Activated T-helper 17 cell treated with anti-CD3 and anti-CD28 coated beads, Interleukin-2, amount 50 U/mL, for 72 hours (primary cell): ENCODE results near the gene ADCY10. TPM values are rescaled to one million over a fixed set of nuclear protein-coding genes. Genes with fewer than 3 reads are reported as not detected.
"Not testable (repeated sequence)": the region's sequence is repeated elsewhere in the genome, so short reads cannot be mapped to it uniquely, and the experiment has no call there.

Experiments used
- ATAC-seq: fragments of 150-1000 bp; cut with Tn5 transposase; replicated peaks from 2 replicates; pipeline ENCODE4 v1.10.0; 2021; ENCODE audit warnings: mild to moderate bottlenecking, moderate library complexity
- H3K27ac Mint-ChIP-seq: one replicate; pipeline ENCODE4 v1.8.0; 2022; ENCODE audit warnings: mixed read lengths
- H3K27me3 Mint-ChIP-seq: one replicate; pipeline ENCODE4 v1.8.0; 2022; ENCODE audit warnings: mixed read lengths
- H3K36me3 Mint-ChIP-seq: one replicate; pipeline ENCODE4 v1.8.0; 2022; ENCODE audit warnings: low read depth, mild to moderate bottlenecking, mixed read lengths
- H3K4me1 Mint-ChIP-seq: one replicate; pipeline ENCODE4 v1.8.0; 2022; ENCODE audit warnings: mixed read lengths
- H3K4me3 Mint-ChIP-seq: one replicate; pipeline ENCODE4 v1.8.0; 2022; ENCODE audit warnings: mild to moderate bottlenecking, mixed read lengths
- H3K9me3 Mint-ChIP-seq: one replicate; pipeline ENCODE4 v1.8.0; 2022; ENCODE audit warnings: mixed read lengths
- total RNA-seq, 2 donors: library from RNA; stranded (reverse); gene quantifications; one replicate each; pipeline ENCODE4 v1.2.3, GENCODE V29; 2022

Gene ADCY10
- total RNA-seq, 2 donors from 2014 or later = 0.13 to 0.98 TPM

DNA sequence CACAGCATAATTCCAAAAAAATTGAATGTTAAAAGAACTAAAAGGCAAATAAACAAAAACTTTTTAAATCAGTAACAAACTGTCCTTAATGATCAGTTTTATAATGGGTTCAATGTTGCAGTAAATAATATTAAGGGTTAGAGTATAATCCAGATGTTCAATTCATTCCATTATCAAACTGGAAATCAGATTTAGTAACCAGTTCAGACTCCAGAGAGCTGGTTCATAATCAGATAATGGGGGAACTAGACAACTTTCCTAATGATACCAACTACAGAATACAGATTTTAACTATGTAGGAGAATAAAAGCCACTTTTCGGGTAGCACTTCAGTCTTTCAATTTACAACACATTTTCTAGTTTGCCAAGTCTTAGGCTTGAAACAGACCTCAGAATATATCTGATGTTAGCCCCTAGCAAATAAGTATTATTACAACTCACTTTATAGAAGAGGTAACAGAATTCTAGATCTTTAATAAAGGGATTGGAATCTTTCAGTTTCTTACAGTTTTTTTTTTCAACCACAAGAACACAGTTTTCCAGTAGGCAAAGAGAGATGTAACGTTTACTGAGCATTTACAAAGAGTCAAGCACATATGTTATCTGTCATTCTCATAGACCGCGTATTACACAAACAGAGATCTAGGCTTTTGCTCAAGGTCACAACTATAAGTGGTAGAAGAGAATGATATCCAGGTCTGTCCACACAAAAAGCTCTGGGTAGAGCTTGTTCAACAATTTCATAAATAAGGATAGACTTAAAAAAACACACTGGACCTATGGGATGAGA lies 20.7 kb upstream of the ADCY10 start:
- Mint-ChIP-seq H3K27me3 (no peaks in the 10 kb centered on the region), H3K4me3 (peak overlapping the region; percentile 94), H3K9me3 (no peaks in the 10 kb centered on the region), H3K27ac (peak overlapping the region; percentile 92), H3K36me3 (peaks cover 30% of the 10 kb centered on the region), H3K4me1 (peaks cover 11% of the 10 kb centered on the region)
- no peak for ATAC-seq

DNA sequence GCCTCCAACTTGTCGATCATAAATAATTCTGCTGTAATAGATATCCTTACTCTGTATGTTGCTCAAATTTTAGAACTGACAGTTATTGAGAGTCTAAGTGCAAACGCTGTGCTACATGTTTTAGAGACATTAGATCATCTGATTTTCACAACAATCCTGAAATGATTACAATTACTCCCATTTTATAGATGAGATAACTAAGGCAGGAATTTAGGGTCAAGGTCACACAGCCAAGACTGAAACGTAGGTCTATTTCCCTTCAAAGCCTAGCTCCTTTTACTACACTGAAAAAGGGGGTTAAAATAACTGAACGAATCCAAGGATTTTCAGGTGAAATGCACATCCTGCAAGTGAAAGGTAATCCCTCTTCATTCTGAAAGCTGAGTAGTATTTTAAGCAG lies 19.9 kb upstream of the ADCY10 start:
- no peak for ATAC-seq
- Mint-ChIP-seq H3K4me1 (peaks cover 11% of the 10 kb centered on the region), H3K36me3 (peaks cover 30% of the 10 kb centered on the region), H3K4me3 (peak overlapping the region; percentile 94), H3K27ac (no peak overlapping the region), H3K27me3 (no peaks in the 10 kb centered on the region), H3K9me3 (no peaks in the 10 kb centered on the region)

DNA sequence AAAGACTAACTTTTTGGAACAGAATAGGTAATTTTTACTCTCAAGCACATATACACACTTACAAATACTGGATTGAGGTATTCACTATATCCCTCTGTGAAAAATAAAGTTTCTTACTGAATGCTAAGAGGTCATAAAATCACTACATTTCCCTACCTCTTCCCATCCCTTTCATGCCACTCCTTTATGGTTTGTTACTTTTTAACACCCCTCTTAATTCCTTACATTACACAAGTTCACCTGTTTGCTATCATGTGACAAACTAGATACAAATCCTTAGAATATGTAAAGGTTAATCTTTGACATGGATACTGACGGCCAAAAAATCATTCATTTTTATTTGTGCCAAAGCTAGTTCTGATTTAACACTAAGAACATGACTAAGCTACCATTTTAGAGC lies 15.8 kb upstream of the ADCY10 start:
- no peaks in the 10 kb centered on the region for H3K9me3 Mint-ChIP-seq
- H3K27ac Mint-ChIP-seq = no peak overlapping the region
- peaks cover under 1% of the 10 kb centered on the region for H3K36me3 Mint-ChIP-seq
- no peak for ATAC-seq
- H3K27me3 Mint-ChIP-seq = no peaks in the 10 kb centered on the region
- peaks cover 6% of the 10 kb centered on the region for H3K4me1 Mint-ChIP-seq
- H3K4me3 Mint-ChIP-seq = no peak overlapping the region

DNA sequence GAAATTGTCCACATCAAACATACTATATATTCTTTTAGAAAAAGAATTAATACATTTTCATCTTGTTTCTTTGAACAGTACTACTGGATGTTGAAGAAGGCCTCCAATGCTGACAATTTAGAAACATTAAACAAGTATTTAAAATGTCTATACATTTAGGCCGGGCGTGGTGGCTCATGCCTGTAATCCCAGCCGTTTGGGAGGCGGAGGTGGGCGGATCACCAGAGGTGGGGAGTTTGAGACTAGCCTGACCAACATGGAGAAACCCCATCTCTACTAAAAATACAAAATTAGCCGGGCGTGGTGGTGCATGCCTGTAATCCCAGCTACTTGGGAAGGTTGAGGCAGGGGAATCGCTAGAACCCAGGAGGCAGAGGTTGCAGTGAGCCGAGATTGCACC lies 15.0 kb upstream of the ADCY10 start:
- not testable (repeated sequence) for H3K27ac Mint-ChIP-seq, H3K27me3 Mint-ChIP-seq, H3K9me3 Mint-ChIP-seq, H3K4me1 Mint-ChIP-seq, H3K4me3 Mint-ChIP-seq, H3K36me3 Mint-ChIP-seq, ATAC-seq

DNA sequence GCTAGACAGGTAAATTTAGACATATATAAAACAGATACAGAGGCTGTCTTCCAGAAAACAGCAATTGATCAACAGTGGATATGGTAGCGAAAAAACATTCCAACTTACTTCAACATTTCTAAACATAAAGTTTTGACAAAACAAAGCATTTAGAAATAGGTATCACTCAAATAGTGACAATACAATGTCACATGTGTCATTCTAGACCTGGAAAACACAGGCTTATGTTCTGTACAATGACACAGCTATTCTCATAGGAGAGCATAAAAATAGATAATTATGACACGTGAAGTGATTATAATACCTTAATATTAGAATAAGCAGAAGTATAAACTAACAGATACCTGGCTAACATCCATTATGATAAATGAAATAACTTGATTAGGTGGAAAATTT lies 14.5 kb upstream of the ADCY10 start:
- Mint-ChIP-seq H3K36me3 (peaks cover 2% of the 10 kb centered on the region), H3K27me3 (no peaks in the 10 kb centered on the region), H3K4me3 (no peak overlapping the region), H3K9me3 (no peaks in the 10 kb centered on the region), H3K27ac (no peak overlapping the region), H3K4me1 (peaks cover under 1% of the 10 kb centered on the region)
- ATAC-seq = no peak

DNA sequence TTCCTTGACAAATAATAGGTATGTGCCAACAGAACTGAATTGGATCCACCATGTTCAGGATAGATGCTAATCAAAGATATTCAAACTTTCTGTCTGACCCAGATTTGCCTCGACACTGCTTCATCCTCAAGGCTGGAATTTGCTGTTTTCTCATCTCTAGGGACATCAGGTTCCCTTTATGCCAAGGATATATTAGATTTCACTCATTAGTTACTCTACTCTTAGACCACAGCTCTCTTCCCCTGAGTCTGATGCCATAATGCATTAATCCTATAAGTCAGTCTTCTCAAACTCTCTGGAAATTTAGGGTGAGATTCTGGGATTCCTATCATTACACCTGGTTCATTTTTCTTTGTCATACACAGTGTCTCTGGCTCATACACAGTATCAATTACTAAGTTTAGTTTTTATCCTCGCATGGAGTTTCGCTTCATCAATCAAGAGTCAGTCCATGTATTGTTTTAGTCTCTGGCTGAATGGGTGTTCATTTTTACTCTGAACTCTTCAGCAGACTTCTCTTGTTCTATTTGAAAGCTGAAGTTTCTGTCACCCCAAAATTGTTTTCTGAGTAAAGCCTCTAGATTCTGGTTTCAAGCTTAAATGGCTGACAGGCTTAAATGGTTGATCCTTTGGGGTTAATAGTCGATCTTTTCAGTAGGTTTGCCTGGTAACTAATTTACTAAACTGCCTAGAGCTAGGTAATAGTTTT lies 13.3 kb upstream of the ADCY10 start:
- Mint-ChIP-seq H3K4me3 (no peak overlapping the region), H3K27ac (no peak overlapping the region), H3K4me1 (peaks cover 4% of the 10 kb centered on the region), H3K9me3 (no peaks in the 10 kb centered on the region), H3K27me3 (no peaks in the 10 kb centered on the region), H3K36me3 (peaks cover 8% of the 10 kb centered on the region)
- no peak for ATAC-seq

DNA sequence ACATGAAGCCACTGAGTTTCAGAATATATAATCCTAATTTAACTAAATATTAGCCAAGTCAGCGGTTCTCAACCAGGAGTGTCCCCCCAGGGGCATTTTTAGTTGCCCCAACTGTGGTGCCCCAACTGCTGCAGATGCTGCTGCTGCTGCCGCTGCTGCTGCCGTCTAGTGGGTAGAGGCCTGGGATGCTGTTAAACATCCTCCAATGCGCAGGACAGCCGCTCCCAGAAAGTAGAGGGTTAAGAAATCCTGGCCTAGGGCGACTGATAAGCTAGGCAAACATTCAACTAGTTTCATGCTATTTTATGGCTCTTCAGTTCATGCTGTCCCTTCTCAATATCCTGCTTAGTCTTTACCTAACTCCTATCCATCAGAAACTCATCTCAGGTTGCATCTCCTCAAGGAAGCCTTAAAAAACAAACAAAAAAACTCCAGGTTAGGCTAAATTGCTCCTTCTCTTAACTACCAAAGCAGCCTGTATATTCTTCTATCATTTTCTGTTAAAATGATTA lies 12.6 kb upstream of the ADCY10 start:
- no peak for ATAC-seq
- no peak overlapping the region for H3K4me3 Mint-ChIP-seq
- peaks cover 8% of the 10 kb centered on the region for H3K36me3 Mint-ChIP-seq
- peaks cover 4% of the 10 kb centered on the region for H3K4me1 Mint-ChIP-seq
- no peaks in the 10 kb centered on the region for H3K9me3 Mint-ChIP-seq
- H3K27ac Mint-ChIP-seq = no peak overlapping the region
- H3K27me3 Mint-ChIP-seq = no peaks in the 10 kb centered on the region

DNA sequence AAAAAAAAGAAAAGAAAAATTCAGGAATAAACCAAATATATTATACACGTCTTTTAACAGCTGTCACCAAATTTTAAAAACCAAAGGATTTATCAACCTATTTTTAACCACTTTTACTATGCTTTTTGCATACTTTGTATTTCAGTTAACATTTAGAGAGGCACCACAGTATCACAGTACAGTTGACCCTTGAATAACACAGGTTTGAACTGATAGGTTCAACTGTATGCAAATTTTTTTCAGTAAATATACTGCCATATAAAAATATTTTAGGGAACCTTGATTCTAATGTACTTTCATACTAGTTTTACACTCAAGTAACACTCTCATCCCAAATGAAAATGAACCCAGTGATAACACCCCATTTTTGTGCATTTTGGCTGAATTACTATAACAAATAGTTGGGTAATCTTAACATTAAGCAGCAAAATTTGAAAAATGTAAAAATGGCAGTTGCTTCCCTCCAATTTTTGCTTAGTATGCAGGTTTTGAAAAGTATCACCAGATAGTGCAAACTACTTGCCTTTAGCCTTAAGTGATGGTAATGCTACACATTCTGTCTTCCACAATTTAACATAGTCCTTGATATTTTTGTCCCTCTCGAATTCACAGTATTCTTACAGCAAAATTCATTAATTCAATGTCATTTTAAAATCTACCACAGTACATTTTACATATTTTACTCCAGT lies 10.8 kb upstream of the ADCY10 start:
- Mint-ChIP-seq H3K4me1 (peaks cover 4% of the 10 kb centered on the region), H3K9me3 (no peaks in the 10 kb centered on the region), H3K27me3 (no peaks in the 10 kb centered on the region), H3K36me3 (peaks cover 17% of the 10 kb centered on the region), H3K4me3 (no peak overlapping the region), H3K27ac (no peak overlapping the region)
- ATAC-seq = no peak

DNA sequence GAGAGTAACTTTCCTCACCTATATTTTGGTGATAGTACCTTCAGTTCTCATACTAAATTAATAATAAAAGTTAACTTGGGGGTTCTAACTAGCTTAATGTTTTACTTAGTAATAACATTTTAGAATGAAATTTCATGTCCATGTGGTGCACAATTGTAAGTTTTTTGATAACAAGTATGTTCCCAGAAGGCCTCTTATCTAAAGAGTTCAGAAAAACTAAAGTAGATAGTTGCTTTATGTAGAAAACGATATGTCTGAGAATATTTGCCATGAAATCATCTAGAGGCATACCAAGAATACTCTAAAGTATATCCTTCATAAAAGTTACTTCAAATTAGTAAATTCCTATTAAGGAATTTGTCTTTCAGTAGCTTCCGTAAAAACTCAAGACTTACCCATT lies 10.2 kb upstream of the ADCY10 start:
- ATAC-seq = no peak
- Mint-ChIP-seq H3K9me3 (no peaks in the 10 kb centered on the region), H3K27ac (no peak overlapping the region), H3K27me3 (no peaks in the 10 kb centered on the region), H3K4me3 (no peak overlapping the region), H3K4me1 (peaks cover 4% of the 10 kb centered on the region), H3K36me3 (peaks cover 21% of the 10 kb centered on the region)

DNA sequence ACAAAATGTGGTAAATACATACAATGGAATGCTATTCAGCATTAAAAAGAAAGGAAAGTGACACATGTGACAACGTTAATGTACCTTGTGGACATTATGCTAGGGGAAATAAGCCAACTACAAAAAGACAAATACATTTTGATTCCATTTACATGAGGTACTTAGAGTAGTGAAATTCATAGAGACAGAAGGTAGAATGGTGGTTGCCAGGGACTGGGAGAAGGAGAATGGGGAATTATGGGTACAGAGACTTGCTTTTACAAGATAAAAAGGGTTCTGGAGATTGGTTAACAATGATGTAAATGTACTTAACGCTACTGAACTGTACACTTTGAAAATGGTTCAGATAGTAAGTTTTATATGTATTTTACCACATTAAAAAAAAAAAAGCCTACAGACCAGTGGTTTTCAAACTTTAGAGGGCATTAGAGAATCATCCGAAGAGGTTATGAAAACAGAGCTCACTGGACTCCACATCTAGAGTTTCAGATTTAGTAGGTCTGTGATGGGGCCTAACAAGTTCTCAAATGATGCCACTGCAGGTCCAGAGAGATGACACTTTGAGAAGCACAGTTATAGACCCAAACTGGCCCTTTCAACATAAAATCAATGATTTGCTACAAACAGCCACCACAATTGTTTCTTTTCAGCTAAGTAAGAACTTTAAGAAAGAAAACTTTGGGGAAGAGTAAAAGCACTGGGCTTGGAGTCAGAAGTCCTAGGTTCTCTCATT lies 9.6 kb upstream of the ADCY10 start:
- H3K27me3 Mint-ChIP-seq = no peaks in the 10 kb centered on the region
- H3K9me3 Mint-ChIP-seq = no peaks in the 10 kb centered on the region
- no peak overlapping the region for H3K27ac Mint-ChIP-seq
- ATAC-seq = no peak
- H3K36me3 Mint-ChIP-seq = peaks cover 25% of the 10 kb centered on the region
- peaks cover 4% of the 10 kb centered on the region for H3K4me1 Mint-ChIP-seq
- no peak overlapping the region for H3K4me3 Mint-ChIP-seq

DNA sequence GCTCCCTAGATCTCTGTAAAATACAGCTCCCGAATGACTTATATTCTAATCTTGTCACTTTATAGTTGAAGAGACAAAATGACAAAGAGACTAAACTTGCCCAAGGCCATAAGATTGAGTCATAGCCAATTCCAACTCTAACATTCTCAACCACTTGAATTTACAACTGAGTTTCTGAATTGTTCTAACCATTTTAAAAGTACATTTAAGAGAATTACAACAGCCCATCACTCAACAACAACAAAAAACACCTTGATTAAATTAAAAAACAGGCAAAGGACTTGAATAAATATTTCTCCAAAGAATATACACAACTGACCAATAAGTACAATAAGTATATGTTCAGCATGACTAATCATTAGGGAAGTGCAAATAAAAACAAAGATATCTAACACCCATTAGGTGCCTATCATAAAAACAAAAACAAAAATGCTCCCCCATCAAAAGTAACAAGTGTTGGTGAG lies 8.7 kb upstream of the ADCY10 start:
- Mint-ChIP-seq H3K36me3 (peaks cover 33% of the 10 kb centered on the region), H3K27me3 (no peaks in the 10 kb centered on the region), H3K4me1 (peaks cover 4% of the 10 kb centered on the region), H3K9me3 (no peaks in the 10 kb centered on the region), H3K4me3 (no peak overlapping the region), H3K27ac (no peak overlapping the region)
- no peak for ATAC-seq

DNA sequence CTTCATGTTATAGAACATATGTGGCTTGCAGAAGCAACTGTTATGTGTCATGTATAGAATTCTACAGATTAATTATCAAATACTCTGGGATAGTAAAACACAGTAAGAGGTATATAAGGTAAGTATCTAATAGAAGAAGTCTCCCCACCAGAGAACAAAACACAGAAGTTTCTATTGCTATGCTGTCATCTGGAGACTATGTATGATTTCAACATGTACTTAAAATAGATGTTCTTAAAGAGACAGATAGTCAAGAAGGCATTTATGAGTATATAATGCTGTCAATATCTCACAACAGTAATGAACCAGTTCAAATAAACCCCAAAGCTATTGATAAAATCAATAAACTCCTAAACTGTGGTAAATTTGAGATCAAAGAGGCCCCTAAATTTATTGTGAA lies 8.1 kb upstream of the ADCY10 start:
- ATAC-seq = no peak
- Mint-ChIP-seq H3K4me1 (peaks cover 4% of the 10 kb centered on the region), H3K9me3 (no peaks in the 10 kb centered on the region), H3K27me3 (no peaks in the 10 kb centered on the region), H3K36me3 (peaks cover 39% of the 10 kb centered on the region), H3K27ac (no peak overlapping the region), H3K4me3 (no peak overlapping the region)

DNA sequence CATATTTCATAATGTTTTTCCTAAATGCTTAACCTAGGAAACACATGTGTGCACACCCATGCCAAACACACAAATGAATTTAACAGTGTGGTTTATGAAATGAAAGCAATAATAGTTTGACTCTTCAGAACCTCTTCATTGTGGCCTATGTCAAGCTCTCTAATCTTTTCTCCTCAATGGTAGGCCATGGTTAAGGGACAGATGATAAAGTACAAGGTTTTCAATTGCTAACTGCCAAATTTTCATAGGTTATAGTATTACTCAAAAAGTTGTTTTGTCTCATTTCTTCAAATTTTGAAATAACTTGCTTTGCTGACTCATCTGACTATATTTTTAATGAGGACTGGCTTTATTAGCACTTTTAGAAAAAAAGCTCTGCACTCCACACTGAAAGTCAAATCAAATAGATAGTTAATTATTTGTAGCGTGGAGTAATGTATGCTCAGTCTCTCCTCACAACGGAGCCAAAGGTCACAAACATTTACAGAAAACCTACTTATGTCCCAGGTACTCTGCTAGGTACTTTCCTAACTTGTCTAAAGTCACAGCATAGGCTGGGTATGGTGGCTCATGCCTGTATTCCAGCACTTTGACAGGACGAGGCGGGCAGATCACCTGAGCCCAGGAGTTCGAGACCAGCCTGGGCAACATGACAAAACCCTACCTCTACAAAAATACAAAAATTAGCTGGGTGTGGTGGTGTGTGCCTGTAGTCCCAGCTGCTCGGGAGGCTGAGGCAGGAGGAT lies 3.0 kb upstream of the ADCY10 start:
- Mint-ChIP-seq H3K27me3 (no peaks in the 10 kb centered on the region), H3K4me3 (no peak overlapping the region), H3K27ac (no peak overlapping the region), H3K4me1 (no peaks in the 10 kb centered on the region), H3K36me3 (peaks cover 51% of the 10 kb centered on the region), H3K9me3 (no peaks in the 10 kb centered on the region)
- no peak for ATAC-seq

DNA sequence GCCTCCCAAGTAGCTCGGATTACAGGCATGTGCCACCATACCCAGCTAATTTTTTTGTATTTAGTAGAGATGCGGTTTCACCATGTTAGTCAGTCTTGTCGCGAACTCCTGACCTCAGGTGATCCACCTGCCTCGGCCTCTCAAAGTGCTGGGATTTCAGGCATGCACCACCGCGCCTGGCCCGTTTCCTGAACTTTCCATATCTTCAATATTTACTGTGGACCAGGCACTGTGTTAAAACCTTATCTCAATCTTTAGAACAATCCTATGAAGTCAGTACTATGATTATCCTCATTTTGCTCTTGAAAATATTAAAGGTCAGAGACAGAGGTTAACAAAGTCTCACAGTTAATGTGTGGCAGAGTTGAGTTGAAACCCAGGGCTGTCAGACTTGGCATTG lies 1.6 kb upstream of the ADCY10 start:
- no peak for ATAC-seq
- Mint-ChIP-seq H3K27me3 (peaks cover 3% of the 10 kb centered on the region), H3K27ac (no peak overlapping the region)

More for the DNA sequence above, 1.6 kb upstream of the ADCY10 start:
- no peak overlapping the region for H3K4me3 Mint-ChIP-seq
- peaks cover 51% of the 10 kb centered on the region for H3K36me3 Mint-ChIP-seq
- H3K9me3 Mint-ChIP-seq = no peaks in the 10 kb centered on the region
- H3K4me1 Mint-ChIP-seq = no peaks in the 10 kb centered on the region
